Bronchial epithelial cell (primary cell): ENCODE measurements around the gene MPZ. TPM values are rescaled to one million over a fixed set of nuclear protein-coding genes. Genes with fewer than 3 reads are reported as not detected.

Experiments
- DNase-seq: peaks from one replicate; pipeline ENCODE4 v3.0.0-alpha.2; 2010; ENCODE audit warnings: low read depth
- FAIRE-seq: peaks from 2 replicates; lab custom pipeline; 2011; peaks lifted over from hg19 to GRCh38; lab: Jason Lieb, UNC
- H3K27me3 ChIP-seq: 2 replicates; pipeline ENCODE4 v1.5.1; 2011; ENCODE audit warnings: low read length; ENCODE audit not compliant: control insufficient read depth, insufficient read depth
- H3K36me3 ChIP-seq: 2 replicates; pipeline ENCODE4 v1.5.1; 2011; ENCODE audit warnings: low read length; ENCODE audit not compliant: control insufficient read depth, insufficient read depth
- H3K4me3 ChIP-seq: 2 replicates; pipeline ENCODE4 v1.5.1; 2011; ENCODE audit warnings: mild to moderate bottlenecking, low read depth, low read length, control low read depth
- CTCF ChIP-seq: IDR thresholded peaks from 2 replicates; pipeline ENCODE4 v1.5.1; 2011; ENCODE audit warnings: mild to moderate bottlenecking, moderate library complexity, low read length, control low read depth, inconsistent platforms; ENCODE audit not compliant: insufficient read depth, severe bottlenecking
- total RNA-seq: library from RNA; depleted of rRNA; stranded (reverse); fragments of >200 nt; gene quantifications from 2 replicates; pipeline ENCODE4 v1.2.1, GENCODE V29; 2014

MPZ gene
- total RNA-seq: under 0.01 and 0.13 TPM in 2 replicates

DNA sequence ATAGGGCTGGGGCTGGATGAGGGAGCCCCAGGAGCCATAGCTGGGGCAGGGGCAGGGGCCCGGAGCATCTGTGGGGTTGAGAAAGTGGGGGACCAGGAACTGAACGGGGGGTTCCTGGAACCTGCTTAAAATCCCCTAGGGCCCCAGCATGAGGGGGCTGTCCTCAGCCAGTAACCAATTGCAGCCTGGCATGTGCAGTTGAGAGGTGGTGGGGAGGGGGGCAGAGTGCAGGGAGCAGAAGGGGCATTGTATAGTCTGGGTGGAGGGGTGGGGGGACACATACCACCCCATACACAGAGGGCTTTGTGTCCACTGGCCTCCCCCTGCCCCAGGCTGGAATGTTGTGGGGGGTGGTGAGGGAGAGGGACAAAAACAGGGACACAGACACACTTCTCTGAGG is at the start of gene MPZ:
Gene MPZ, minus strand, starts transcription at position 101 of the 400 bp plus-strand sequence. Its CDS starts 63 bp downstream, at position 38.
- no peak for TF ChIP-seq CTCF
- DNase-seq (no peak), FAIRE-seq (no peak)
- no peak within 1 kb of the TSS for H3K4me3 ChIP-seq
- no peaks in the 10 kb centered on the region for H3K36me3 ChIP-seq
- H3K27me3 ChIP-seq: no peaks in the 10 kb centered on the region

GRCh38 chr1:161359291-161359690 is 49.5 kb upstream of the MPZ start:
- DNase-seq: no peak
- Histone ChIP-seq H3K27me3 (no peaks in the 10 kb centered on the region), H3K4me3 (no peak overlapping the region), H3K36me3 (peaks cover 1% of the 10 kb centered on the region)
- FAIRE-seq: no peak
- no peak for TF ChIP-seq CTCF

DNA sequence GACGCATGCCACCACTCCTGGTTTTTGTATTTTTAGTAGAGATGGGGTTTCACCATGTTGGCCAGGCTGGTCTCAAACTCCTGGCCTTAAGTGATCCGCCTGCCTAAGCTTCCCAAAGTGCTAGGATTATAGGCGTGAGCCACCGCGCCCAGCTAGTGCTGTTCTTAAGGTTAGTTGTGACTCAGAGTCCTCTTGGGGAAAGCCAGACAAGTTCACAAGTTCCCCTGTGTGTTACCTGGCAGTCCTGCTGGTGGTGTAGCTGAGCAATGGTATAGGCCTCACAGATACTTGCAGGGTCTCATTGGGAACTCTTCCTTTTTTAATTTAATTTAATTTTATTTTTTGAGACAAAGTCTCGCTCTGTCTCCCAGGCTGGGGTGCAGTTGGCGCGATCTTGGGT is 47.3 kb upstream of the MPZ start:
- no peak for TF ChIP-seq CTCF
- FAIRE-seq (no peak), DNase-seq (peak; percentile 22)
- H3K27me3 ChIP-seq: no peaks in the 10 kb centered on the region
- no peaks in the 10 kb centered on the region for H3K36me3 ChIP-seq
- no peak overlapping the region for H3K4me3 ChIP-seq

DNA sequence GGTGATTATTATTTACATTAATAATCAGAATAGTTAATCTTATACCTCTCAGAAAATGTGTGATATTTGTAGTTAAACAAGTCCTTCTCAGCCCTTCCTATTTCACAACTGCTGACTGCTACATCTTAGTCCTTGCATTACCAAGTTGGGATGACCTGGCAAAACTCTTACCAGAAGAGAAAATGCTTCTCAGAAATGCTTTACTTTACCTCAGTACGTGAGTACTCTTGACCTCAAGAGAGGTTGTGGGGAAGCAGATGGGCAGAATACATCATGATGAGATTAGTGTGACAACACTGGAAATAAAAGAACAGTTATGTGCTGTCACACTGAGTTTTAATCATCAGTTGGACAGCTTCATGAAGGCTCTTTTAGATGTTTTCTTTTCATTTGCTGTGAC is 41.7 kb upstream of the MPZ start:
- FAIRE-seq: no peak
- Histone ChIP-seq H3K36me3 (peaks cover 2% of the 10 kb centered on the region), H3K27me3 (no peaks in the 10 kb centered on the region), H3K4me3 (no peak overlapping the region)
- TF ChIP-seq CTCF: no peak
- no peak for DNase-seq

DNA sequence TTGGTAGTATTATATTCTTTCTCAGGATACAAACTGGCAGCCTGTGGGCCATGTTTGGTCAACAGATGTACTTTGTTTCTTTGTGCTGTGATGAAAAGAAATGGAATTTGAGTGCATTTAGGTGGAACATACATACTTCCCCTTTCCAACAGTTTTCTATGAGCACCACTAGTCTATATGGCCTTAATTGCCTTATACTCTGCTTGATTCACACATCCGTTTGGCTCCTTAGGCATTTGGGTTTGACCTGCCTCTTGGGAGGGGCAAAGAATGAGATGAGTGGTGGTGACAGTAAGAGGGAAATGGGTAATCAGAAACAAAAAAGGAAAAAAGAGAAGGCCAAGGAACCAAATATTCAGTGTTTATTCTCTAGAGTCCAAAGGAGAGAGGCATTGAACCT is 40.9 kb upstream of the MPZ start:
- Histone ChIP-seq H3K36me3 (peaks cover 2% of the 10 kb centered on the region), H3K4me3 (no peak overlapping the region), H3K27me3 (no peaks in the 10 kb centered on the region)
- FAIRE-seq: no peak
- TF ChIP-seq CTCF: no peak
- no peak for DNase-seq

DNA sequence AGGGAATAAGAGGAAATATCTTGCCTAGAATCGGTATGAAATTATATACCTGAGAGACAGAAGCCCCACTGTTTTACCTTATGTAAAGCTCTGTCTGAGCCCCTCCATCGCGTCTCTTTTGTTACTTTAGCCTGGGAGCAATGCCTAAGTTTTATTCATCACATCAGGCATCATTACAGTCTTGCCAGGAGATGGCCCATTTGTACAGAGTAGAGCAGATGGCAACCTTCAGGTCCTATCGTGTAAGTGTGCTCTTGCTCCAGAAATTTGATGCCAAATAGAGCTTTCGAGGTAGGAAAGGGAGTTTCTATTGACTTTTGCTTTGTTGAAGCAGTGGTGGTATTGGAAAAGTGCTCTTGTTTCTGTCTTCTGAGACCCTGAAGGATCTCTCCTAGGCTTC is 33.1 kb upstream of the MPZ start:
- H3K4me3 ChIP-seq: no peak overlapping the region
- FAIRE-seq: no peak
- no peak for TF ChIP-seq CTCF

More for the DNA sequence above, 33.1 kb upstream of the MPZ start:
- DNase-seq: no peak
- H3K27me3 ChIP-seq: no peaks in the 10 kb centered on the region
- H3K36me3 ChIP-seq: peaks cover 9% of the 10 kb centered on the region
